Prostate gland (tissue), 2 donors: ENCODE results near the gene DYSF. TPM values are rescaled to one million over a fixed set of nuclear protein-coding genes. Genes with fewer than 3 reads are reported as not detected.

Experiments
- DNase-seq: peaks from one replicate; pipeline ENCODE4 v3.0.0-alpha.2; 2019; ENCODE audit warnings: low spot score
- H3K27ac ChIP-seq, 2 donors: fragments of 200-600 bp; sonication (generic); 2 replicates each; pipeline ENCODE4 v1.5.1; 2017 to 2019
- H3K27me3 ChIP-seq: fragments of 200-600 bp; sonication (generic); replicated peaks from 2 replicates; pipeline ENCODE4 v1.5.1; 2019; ENCODE audit not compliant: insufficient read depth
- H3K36me3 ChIP-seq, 2 donors: fragments of 200-600 bp; sonication (generic); 1 replicate in 1 of 2; 2 replicates in 1 of 2; pipeline versions ENCODE4 v1.5.1 to v1.8.1; 2017 to 2019
- H3K4me1 ChIP-seq: fragments of 200-600 bp; sonication (generic); replicated peaks from 2 replicates; pipeline ENCODE4 v1.5.1; 2019
- H3K4me3 ChIP-seq, 2 donors: fragments of 200-600 bp; sonication (generic); 2 replicates each; pipeline ENCODE4 v1.5.1; 2017 to 2019
- H3K9me3 ChIP-seq: fragments of 200-600 bp; sonication (generic); 2 replicates; pipeline ENCODE4 v1.5.1; 2017
- CTCF ChIP-seq, 4 experiments: fragments of 200-600 bp in 2 of 4; fragments of 450-650 bp in 2 of 4; sonication (generic) in 2 of 4; IDR thresholded peaks; 1 replicate in 3 of 4; 2 replicates in 1 of 4; pipeline ENCODE4 v1.5.1; 2016 to 2019; ENCODE audit warnings: antibody characterized with exemption in 4 of 4, mild to moderate bottlenecking in 2 of 4, moderate library complexity in 2 of 4
- POLR2A ChIP-seq: fragments of 450-650 bp; IDR thresholded peaks from one replicate; pipeline ENCODE4 v1.6.1; 2016; ENCODE audit warnings: antibody characterized with exemption, mild to moderate bottlenecking
- POLR2AphosphoS5 ChIP-seq: sonication (generic); formaldehyde crosslinking; IDR thresholded peaks from one replicate; pipeline ENCODE4 v1.6.1; 2017; ENCODE audit warnings: antibody characterized with exemption
- WGBS: methylation state at CpG from one replicate; pipeline ENCODE4 v1.1.5; 2018; 5-methylcytosine and 5-hydroxymethylcytosine counted together
- intact Hi-C: fragments of 100-400 bp; cut with DNase I; formaldehyde crosslinking; loops from one replicate; pipeline ENCODE4 v1.14.2; 2022
- total RNA-seq, 2 donors: library from RNA; depleted of rRNA; stranded (reverse); fragments of >200 nt; gene quantifications; one replicate each; pipeline ENCODE4 v1.1.0, GENCODE V29; 2016

The DYSF gene
- total RNA-seq, 2 donors from 2014 or later, result 5.9 to 9.4 TPM

DNA sequence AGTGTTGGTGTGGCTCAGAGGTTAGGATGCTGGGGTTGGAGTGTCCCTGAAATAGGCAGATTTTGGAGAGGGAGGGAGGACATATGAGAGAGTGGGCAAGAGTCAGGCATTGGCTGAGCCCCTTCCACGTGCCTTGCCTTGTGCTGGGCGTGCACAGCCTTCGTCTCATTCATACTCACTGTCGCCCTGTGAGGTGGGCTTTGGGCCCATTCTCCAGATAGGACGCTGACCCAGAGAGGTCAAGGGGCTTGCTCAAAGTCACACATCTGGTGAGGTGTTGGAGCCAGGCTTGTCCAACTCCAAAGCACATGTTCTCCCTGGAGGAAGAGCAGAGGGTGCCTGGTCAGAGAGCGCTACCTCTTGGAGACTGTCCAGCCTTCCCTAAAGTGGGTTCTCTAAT is 166.8 kb downstream of the DYSF start:
- 92% methylated on average over 6 of the region's 6 CpGs for WGBS
- Histone ChIP-seq H3K4me3 (no peak overlapping the region), H3K27me3 (no peaks in the 10 kb centered on the region), H3K36me3 (no peaks in the 10 kb centered on the region), H3K9me3 (no peaks in the 10 kb centered on the region), H3K4me1 (no peaks in the 10 kb centered on the region), H3K27ac (no peak overlapping the region)
- peak; percentile 2 for DNase-seq
- intact Hi-C loops, result no loop called here
- TF ChIP-seq POLR2AphosphoS5, result no peak
- no peak for TF ChIP-seq CTCF (IDR thresholded peaks at IDR 0.05)
- TF ChIP-seq POLR2A, result no peak

- no peaks in the 10 kb centered on the region for H3K4me1 ChIP-seq
- intact Hi-C loops, result no loop called here
- H3K4me3 ChIP-seq, result no peak overlapping the region
- no peak overlapping the region for H3K27ac ChIP-seq
- WGBS, result 81% methylated on average over 5 of the region's 5 CpGs
- H3K9me3 ChIP-seq, result no peaks in the 10 kb centered on the region
- peak; percentile 1 for DNase-seq
- no peaks in the 10 kb centered on the region for H3K27me3 ChIP-seq
- TF ChIP-seq CTCF (IDR thresholded peaks at IDR 0.05) (no peak), POLR2A (no peak), POLR2AphosphoS5 (no peak)
- no peaks in the 10 kb centered on the region for H3K36me3 ChIP-seq
Observed at GRCh38 chr2:71620851-71621251, 167.5 kb downstream of the DYSF start.

DNA sequence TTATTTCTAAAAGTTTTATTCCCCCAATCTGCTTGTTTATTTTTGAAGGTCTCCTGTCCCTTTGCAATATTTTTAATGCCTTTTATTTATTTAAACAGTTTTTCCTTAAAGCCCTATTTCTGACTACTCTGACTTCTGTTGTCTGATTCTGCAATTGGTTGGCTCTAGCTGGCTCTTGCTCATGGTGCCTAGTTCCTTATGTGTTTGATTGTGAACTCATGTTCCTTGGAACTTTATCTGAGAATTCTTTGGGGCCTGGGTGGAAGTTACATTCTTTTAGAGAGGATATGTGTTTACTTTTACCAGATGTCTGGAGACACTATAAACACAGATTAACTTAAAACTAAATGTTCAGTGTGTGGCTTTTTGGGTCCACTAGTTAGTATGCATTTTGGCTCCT is 175.9 kb downstream of the DYSF start:
- intact Hi-C loops, result no loop called here
- TF ChIP-seq POLR2AphosphoS5 (no peak), POLR2A (no peak), CTCF (IDR thresholded peaks at IDR 0.05) (no peak)
- no peak overlapping the region for H3K27ac ChIP-seq

GRCh38 chr2:71629771-71630453 is 176.6 kb downstream of the DYSF start:
- H3K4me3 ChIP-seq, result no peak overlapping the region
- intact Hi-C loops, result no loop called here
- no peaks in the 10 kb centered on the region for H3K4me1 ChIP-seq
- H3K27ac ChIP-seq, result no peak overlapping the region
- no peaks in the 10 kb centered on the region for H3K9me3 ChIP-seq
- no peaks in the 10 kb centered on the region for H3K27me3 ChIP-seq
- no peak for DNase-seq
- H3K36me3 ChIP-seq, result no peaks in the 10 kb centered on the region
- 91% methylated on average over 2 of the region's 2 CpGs for WGBS
- no peak for TF ChIP-seq CTCF (IDR thresholded peaks at IDR 0.05)
- no peak for TF ChIP-seq POLR2A
- no peak for TF ChIP-seq POLR2AphosphoS5

More for the DNA sequence above, 175.9 kb downstream of the DYSF start:
- no peaks in the 10 kb centered on the region for H3K4me1 ChIP-seq
- DNase-seq, result no peak
- no peak overlapping the region for H3K4me3 ChIP-seq
- H3K9me3 ChIP-seq, result no peaks in the 10 kb centered on the region
- H3K36me3 ChIP-seq, result no peaks in the 10 kb centered on the region
- H3K27me3 ChIP-seq, result no peaks in the 10 kb centered on the region
